ENCODE data around the gene CTPS1. TPM values are rescaled to one million over a fixed set of nuclear protein-coding genes. Genes with fewer than 3 reads are reported as not detected.

Gene CTPS1
- total and polyA plus RNA-seq, 2 of the 13 experiments (the other 11 are each of a cell fraction or from before 2014, with no cell fraction given) = 9.6 to 42.8 TPM

GRCh38 chr1:41003640-41004220, 24.2 kb downstream of the CTPS1 start (continued):
- no peak for TF ChIP-seq AFF4 (CRISPR knock-in tag; IDR thresholded peaks at IDR 0.05)
- TF ChIP-seq MATR3 (CRISPR knock-in tag; IDR thresholded peaks at IDR 0.05) = no peak
- TF ChIP-seq ZFP36L1 (CRISPR knock-in tag; IDR thresholded peaks at IDR 0.05) = no peak
- no peak for TF ChIP-seq IRF2 (CRISPR knock-in tag; IDR thresholded peaks at IDR 0.05)
- no peak for TF ChIP-seq SATB2 (CRISPR knock-in tag; IDR thresholded peaks at IDR 0.05)
- no peak for TF ChIP-seq ZBTB7B (CRISPR knock-in tag; IDR thresholded peaks at IDR 0.05)
- no peak for TF ChIP-seq ZNF20 (CRISPR knock-in tag; IDR thresholded peaks at IDR 0.05)
- no peak for TF ChIP-seq TERF1 (CRISPR knock-in tag; IDR thresholded peaks at IDR 0.05)
- no peak for TF ChIP-seq HOXA7 (CRISPR knock-in tag; IDR thresholded peaks at IDR 0.05)
- TF ChIP-seq MTF2 (CRISPR knock-in tag; IDR thresholded peaks at IDR 0.05; ENCODE audit: borderline replicate concordance) = no peak
- no peak for TF ChIP-seq ZNF230 (CRISPR knock-in tag; IDR thresholded peaks at IDR 0.05)
- TF ChIP-seq FOXO1 (CRISPR knock-in tag; IDR thresholded peaks at IDR 0.05) = no peak
- no peak for TF ChIP-seq ZBTB1 (CRISPR knock-in tag; IDR thresholded peaks at IDR 0.05; ENCODE audit: borderline replicate concordance)
- no peak for TF ChIP-seq ZBTB49 (CRISPR knock-in tag; IDR thresholded peaks at IDR 0.05; ENCODE audit: borderline replicate concordance)
- TF ChIP-seq CTCF (CRISPR knock-in tag; IDR thresholded peaks at IDR 0.05) = peak; percentile 59
- TF ChIP-seq ZNF687 (CRISPR knock-in tag; IDR thresholded peaks at IDR 0.05) = peak; percentile 58
- TF ChIP-seq ZNF660 (CRISPR knock-in tag; IDR thresholded peaks at IDR 0.05; ENCODE audit: borderline replicate concordance, low read depth) = no peak
